Fibroblast of gingiva (primary cell): Measurements from ENCODE around the gene CHD2.

Experiments
- DNase-seq: peaks from one replicate; pipeline ENCODE4 v3.0.0-alpha.2; 2011; ENCODE audit warnings: low read depth

CHD2 gene

DNA sequence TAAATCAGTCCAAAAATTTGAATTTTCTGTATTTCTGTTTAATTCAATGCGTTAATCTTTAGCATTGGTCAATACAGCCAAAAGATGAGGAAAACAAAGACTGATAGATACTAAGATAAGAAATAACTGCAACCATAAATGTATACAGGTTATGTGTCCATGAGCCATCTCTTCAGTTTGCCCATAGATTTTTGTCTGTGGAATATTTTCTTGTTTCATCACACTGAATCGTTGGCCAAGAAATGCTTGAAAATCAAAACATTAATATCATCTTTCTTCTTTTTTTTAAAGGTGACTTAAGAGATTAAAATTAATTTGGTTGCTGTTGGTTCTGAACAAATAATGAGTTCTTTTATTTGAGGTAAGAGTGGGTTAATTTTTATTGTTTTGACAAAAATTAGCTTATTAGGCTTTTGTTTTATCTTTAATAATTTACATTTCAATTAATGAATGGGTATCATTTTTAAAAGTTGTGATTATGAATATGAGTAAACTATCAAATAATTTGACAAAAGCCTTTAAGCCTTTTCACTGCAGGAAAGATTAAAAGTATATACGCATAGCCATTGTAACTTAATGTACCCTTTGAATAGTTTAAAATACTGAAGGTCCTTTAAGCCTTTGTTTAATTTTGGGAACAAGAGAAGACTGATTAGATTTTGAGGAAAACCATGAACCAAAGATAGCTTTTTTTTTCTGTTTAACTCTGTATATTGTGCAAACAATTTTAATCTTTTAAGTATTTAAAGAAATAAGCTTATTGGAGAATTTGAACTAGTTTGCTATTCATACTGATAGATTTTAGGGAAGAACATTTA lies 14.7 kb upstream of the CHD2 start:
- no peak for DNase-seq

DNA sequence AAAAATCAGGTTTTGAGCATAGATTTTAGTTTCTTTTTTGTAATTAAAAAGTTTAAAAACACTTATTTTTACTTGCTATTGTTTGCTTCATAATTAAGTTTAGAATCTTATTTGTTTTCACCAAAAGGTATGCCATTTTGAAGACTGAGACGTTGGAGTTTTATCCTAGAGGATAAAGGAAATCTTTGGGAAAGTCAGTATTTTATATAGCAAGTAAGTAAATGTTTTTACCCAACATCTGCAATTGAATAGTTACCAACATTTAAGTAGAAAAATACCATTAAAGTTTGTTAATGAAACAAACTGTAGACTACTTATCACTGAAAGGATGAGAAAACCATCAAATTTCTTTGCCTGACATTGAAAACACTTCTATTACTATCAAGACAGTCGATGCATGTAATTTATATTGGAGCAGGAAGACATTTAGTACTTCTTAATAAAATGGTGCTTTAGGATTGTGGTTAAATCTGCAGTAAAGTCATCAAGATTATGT lies 14.0 kb upstream of the CHD2 start:
- DNase-seq, result no peak

DNA sequence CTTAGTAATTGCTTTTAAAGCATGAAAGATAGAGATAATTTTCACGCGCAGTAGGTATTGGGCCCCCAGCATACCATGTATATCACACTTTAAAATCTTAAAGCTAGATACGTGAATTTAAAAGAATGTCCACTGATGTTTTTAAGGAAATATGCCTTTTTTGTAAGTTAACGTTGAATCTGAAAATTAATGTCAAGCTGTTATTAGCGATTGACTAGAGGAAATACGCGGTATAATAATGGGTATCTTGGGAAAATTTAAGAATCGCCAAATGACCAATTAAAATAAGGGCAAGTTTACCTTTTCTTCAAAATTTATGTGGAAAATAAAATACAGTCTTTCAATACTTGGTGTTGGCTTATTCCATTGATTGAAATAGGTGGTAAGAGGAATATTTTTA lies 13.3 kb upstream of the CHD2 start:
- no peak for DNase-seq

DNA sequence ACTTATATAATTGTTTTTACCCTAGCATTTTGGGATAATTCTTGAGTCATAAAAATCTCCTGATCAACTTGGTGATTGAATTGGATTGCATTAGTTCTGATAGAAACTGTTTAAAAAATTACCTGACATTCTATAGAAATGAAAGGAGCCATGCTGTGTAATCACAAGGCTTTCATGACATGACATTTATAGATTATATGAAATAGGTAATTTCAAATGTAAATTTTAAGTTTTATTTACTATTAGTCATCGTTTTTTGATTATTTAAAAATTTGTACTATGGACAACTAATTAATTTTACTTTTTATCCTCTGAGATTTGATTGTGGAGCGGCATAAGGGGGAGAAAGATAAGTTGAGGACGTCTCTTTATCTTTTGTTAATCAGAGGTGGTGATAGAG lies 12.3 kb upstream of the CHD2 start:
- no peak for DNase-seq

DNA sequence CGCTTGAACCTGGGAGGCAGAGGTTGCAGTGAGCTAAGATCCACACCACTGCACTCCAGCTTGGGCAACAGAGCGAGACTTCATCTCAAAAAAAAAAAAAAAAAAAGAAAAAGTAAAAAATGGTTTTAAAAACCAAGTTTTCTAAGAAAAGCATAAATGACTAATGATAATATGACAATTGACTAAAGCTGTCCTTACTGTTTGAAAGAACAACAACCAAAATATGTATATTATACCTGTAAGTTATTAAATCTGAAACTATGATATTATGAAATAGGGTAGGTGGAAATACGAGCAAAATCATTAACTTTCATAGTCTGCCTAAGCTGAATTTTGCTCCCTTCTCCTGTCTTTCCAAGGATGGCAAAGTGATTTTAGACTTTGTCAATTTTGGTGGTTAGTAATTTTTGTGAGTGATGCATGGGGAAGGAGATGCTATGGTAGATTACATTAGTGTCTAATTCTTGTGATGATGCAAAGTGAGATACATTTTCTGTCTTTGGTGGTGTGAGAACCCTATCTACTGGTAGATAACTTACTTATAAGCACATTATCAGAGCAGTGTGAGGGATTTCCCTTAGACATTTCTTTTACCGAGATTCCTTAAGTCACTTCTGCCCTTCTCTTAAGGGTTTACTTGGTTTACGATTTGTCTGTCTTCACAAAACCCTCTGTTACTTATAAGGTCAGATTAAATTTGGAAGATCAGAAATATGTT lies 10.6 kb upstream of the CHD2 start:
- DNase-seq, result no peak

DNA sequence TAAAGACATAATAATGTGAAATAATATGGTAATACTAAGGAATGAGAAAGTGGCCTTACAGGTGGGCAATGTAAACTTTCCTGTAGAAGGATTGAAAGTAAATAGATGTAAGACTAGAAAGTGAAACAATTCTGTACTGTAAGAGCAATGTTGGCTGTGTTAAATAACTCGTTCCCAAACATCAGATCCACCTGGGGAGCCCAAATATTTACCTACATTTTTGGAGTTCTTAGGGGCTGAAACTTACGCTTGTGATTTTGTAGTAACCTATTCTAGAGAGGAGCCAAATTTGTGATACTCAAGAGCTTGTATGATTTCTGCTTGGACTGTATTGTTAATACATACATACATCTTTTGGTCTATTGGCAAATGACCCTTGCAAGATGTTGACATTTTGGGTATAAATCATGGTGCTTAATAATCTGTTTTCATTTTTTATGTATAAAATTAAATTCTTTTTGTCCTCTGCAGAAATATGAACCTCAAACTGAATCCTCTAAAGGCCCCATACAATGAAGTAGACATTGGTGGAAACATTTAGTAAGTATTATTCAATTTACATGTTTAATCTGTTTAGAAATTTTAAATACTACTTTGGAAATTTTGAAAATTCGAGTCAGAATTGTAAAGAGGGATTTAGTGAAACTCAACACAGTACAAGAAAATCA lies 8.5 kb upstream of the CHD2 start:
- no peak for DNase-seq

DNA sequence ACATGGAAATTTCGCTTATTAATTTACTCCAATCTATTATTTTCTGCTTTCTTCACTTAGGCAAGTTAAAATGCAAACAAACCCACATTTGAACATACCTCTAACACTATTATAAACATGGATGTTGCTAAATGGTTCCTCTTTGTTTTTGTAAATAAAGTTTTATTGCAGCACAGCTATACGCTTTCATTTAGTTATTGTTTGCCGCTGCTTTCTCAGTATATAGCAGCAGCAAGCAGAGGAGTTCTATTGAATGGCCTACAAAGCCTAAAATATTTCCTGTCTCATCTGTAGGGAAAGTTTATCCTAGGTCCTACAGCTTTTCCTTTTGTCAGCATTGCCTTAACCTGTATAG lies 7.9 kb upstream of the CHD2 start:
- DNase-seq, result no peak

DNA sequence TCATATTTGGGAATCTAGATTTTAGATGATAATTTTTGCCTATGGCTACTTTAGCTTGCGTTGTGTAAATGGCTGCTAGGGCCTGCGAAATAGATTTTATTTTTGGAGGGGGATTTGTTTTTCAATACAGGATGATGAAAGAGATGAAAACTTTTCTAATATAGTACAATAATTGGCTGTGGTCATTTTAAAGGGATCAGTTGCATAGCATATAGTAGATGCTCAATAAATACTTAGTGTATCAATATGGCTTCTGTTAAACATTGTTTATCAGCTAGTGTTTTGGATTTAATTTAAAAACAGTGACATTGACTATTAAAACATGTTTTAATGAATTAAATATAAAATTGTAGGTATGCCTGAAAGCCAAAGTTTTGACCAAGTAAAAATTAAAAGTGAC lies 6.9 kb upstream of the CHD2 start:
- DNase-seq, result no peak

DNA sequence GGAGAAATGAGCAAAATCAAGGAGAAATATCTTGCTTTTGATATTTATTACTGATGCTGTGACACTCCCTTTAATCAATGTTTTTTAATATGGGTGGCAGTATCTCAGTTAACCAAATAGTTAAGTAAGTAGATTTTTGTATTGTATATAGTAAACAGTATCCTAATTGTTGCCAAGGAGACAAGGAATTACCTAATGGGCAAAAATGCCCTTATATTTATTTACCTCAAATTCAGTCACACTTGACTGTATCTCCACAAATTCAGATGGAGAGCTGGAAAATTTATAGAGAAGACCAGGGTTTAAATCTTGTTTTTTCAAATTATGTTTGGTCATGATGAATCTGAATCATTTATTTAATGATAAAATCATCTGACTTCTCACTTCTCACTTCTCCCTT lies 3.6 kb upstream of the CHD2 start:
- DNase-seq, result no peak

DNA sequence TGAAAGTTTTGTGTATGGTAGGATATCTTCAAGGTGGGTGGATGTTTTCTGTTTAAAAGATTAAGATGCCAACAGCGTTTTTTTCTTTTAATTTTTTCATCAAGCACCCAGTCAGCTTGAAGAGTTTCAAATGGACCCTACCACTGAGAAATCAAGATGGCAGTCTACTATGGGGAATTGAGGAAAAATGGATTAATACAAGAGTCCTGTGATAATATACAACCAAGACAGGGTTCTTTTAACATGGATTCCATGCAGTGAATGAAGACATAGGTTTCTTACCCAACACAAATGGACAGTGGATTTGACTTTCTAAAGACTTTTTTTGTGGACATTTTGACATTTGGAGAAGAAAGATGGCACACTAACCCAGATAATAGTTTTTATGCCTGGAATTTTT lies 2.5 kb upstream of the CHD2 start:
- no peak for DNase-seq

DNA sequence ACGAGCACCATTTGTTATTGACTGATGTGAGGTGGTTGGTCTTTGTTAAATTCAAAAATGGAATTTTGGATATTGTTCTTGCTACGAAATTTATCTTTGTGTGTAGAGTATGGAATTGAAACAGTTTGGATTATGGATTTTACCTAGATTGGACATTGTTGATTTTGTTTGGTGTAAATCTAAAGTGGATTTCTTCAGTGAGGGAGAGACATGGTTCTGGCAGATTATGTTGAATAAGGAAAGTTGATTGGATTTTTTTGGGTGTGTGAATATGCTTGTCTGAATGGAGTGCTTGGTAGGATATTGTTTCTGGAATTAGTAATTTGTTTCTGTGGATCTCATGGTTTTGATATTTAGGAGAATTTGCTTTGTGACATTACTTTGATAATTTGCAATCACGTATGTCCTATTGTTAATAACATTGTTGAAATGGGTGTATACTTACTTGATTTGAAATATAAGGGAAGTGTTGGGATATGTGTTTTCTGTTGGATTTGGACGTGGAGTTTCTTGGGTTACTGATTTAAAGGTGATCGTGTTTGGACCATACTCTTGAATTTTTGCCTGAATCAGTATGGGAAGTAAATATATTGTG lies 1.0 kb upstream of the CHD2 start:
- no peak for DNase-seq

DNA sequence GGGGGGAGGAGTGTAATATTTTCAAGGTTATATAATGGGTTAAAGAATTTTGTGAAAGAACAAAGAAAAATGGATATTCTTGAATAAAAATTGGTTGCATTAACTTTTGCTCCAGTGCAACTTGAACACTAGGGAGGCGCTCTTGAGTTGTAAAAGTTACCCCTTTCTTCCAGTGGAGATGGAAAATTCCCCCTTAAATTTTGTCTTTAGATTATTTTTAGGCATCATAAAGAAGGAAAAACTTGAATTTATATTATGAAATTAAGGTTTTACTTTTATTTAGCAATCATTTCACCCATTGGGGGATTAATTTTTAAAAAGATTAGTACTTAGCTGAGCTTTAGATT lies 550 bp upstream of the CHD2 start:
- no peak for DNase-seq

DNA sequence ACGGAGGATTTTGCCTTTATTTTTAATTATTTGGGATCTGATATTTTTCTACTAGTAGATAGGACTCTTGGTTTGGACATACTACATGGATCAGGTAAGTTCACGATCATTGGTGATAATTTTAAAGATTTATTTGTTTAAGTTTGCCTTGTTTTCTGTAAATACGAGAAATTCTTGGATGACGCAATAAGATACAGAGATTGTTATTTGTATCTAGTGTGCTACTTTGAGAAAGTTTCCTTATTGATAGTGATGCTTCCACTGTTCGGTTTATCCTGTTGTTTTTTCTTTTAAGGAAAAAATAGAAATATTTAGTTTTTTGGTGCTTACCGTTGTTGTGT lies 577 bp downstream of the CHD2 start:
- no peak for DNase-seq

DNA sequence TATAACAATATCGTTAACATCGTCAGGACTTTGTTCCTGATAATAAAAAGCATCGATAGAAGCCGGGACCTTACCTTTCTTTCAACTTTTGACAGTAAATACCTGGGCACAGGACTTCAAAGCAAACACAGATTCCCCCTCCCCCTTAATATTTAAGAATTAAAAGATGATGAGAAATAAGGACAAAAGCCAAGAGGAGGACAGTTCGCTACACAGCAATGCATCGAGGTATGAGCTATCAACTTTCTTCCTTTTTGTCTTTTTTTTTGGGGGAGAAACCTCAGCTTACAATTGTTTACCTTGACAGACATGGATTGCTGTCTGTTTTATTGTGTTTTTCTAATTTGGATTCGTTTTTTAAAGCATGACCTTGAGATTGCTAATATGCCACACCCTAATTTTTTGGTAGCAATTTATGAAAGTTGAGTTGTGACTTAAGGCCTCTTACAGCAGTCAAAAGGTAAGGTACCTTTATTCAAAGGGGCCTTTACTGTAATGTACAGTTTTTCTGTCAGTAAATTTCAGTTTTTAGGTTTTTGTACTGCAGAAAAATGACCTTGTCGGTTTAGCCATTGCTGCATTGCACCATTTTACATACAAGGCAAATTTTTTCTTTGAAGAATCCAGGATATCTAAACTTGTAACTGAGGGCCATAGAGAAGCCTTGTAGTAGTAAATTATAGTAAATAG lies 1.1 kb downstream of the CHD2 start:
- no peak for DNase-seq

DNA sequence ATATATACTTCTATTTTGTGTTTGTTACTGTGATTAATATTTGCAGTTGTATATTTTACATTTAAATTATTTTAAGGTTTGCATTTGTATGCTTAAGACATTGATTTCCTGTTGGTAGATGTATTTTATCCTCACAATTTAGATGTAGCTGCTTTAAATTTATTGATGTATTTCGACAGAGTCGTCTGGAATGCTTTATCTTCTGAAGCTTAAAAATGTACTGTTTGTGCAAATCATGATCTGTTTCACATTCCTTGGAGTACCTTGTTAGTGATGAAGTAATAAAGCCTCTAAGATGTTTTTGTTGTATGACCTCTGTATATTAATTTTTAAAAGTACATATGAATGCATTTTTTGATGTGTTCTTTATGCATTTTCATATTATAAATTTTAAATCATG lies 1.9 kb downstream of the CHD2 start:
- DNase-seq, result peak; percentile 48

DNA sequence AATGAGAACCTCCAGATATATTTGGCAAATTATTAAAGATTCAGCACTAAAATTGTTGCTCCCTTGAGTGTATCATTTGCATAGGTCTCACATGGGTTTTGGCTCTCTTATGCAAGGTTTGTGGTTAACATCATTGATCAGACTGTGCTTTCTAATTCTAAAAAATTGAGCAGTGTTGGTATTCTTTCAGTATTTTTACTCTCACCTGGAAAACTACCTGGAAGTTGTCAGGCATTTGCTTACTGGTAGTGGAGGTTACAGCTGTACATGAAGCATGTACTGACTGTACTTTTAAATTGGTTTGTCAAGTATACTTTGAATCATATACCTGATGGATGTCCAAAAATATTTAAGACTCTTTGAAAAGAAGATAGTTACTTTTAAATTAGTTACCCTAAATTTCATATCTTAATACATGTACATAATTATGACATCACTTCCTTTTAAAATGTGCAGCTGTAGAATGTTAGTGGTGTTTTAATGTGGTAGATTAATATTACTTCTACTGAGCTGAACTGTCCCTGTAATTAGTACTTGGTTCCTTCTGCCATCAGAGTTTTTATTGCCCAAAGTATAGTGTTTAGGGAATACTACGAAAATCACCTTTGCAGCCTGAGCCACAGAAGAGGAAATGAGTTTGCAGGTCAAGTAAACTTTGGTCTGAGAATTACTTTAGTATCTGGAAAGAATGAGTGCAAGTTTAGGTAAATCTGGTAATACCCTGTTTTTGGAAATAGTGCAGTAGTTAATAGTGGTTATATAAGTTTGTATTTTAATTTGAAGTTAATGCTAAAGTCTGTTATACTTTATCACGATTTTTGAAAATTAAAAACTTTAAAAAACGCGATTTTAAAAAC lies 2.8 kb downstream of the CHD2 start:
- no peak for DNase-seq

DNA sequence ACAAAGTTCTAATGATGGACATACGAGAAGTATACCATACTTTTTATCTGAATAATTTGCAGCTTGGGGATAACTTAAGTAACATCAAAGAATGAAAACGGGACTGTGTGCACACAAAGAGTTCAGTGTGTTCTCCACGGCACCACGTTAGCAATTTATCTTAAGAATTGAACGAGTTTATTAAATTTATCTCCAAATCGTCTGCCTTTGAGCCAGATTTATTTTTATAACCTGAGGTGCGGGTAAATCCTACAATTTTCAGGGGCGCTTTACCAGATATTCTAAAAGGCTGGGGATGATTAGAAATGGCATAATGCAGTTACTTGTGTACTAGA lies 3.5 kb downstream of the CHD2 start:
- no peak for DNase-seq

DNA sequence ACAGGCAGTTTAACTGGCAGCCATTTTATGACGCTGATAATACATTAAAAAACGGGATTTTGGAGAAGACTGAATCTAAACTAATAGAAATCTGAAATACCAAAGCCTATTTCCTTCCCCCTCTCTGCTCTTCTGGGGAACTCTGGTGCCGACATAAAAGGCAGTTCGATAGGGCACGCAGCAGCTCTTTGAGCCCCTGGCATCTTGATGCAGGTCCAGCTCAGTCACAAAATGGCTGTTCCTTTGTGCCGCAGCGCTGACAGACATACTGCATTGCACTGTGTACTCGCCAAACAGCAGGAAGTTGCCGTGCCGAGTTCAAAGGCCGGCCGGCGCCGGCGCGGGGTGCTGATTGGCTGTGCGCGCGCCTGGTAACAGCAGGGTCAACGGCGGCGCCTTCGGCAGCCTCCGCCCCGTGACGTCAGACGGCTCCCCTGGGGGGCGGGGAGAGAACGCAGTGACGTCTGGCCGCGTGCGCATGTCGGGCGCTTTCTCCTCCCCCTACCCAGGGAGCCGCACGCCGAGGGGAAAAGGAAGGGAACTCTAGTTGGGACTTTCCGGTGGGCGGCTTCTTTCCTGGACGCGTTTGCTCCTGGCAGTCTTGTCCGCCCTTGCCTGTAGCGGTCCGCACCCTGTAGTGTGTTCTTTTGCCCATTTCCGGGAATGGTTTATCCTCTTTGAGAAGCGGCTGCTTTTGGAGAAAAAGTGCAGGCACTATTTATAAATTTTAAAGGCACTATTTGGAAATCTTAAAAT lies 4.0 kb downstream of the CHD2 start:
- DNase-seq, result peak; percentile 99

DNA sequence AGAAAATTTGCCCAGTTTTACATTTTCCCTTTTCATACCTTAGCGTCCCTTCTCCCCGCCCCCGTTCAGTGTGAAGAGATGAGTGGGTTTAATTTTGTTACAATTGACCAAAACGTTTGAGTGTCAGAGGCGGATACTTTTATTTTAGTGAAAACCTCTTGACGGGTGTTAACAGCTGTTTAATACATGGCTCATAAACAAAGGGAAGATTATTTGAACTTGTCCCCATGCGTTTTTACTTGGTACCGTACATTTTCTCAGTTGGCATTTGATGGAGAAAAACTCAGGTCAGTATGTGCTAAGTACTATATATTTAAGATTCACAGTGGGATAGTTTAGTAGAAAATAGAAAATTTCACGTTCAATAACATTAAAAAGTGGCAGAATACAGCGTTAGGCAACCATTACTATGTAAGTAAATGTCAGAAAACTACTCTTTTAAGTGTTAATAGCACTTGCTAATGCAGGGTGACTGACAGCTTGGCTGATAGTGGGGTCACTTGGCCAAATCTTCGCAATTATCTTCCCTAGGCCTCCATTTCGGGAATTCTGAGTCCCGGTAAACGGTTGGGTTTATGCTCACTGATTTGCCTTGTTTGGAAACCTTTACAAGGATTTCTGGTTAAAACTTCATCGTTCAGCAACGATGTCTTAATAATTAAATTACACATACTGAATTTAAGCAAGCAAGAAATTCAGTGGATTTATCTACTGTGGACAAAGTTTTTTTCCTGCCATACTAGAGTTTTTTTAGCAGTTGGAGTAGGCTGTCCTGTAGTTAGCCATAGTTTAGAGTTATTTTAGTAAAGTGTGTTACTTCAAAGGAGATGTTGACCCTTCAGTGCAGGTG lies 4.8 kb downstream of the CHD2 start:
- DNase-seq, result no peak

DNA sequence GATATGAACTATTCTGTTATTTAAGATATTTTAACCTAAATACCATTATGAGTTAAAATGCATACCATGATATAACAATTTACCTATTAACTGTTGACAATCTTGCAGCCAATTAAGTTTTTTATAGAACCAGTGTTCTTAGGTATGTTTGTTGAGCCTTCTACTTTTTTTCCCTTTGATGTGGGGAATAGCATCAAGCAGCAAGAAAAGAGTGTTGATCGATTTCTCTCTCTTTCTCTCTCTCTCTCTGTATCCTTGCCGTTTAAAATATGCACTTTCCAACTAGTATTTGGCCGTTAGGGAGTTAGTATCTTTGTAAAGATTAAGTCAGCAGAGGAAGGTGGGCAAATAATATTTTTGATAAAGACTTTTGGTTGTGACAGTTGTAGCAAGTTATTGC lies 5.9 kb downstream of the CHD2 start:
- no peak for DNase-seq
